Lower leg skin (tissue), 3 donors: ENCODE data around the gene NOD1.

ENCODE experiments used
- POLR2A ChIP-seq, 2 donors: fragments of 450-650 bp; IDR thresholded peaks; one replicate each; pipeline ENCODE4 v1.6.1; 2016 to 2017; ENCODE audit warnings: antibody characterized with exemption in 2 of 2, mild to moderate bottlenecking in 1 of 2, moderate library complexity in 1 of 2
- TF ChIP-seq, protein P1 (sequence below), 3 donors: fragments of 450-650 bp; IDR thresholded peaks; one replicate each; pipeline ENCODE4 v1.5.1; 2016; ENCODE audit warnings: antibody characterized with exemption in 3 of 3, mild to moderate bottlenecking in 3 of 3, moderate library complexity in 2 of 3

DNA sequence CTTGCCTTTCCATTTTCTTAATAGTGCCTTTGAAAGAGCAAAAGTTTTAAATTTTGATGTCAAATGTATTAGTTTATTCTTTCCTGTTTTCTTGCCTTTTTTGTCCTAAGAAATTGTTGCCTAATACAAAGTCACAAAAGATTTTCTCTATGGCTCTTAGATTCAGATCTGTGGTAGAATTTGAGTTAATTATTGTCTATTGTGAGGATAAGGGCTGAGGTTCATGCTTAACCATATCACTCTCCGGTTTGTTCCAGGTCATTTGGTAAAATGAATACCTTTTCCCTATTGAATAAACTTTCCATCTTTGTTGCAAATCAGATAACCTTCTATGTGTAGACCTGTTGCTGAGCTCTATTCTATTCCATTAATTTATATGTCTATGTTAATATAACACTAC, 96.0 kb downstream of the NOD1 start:
- TF ChIP-seq, protein P1, sequence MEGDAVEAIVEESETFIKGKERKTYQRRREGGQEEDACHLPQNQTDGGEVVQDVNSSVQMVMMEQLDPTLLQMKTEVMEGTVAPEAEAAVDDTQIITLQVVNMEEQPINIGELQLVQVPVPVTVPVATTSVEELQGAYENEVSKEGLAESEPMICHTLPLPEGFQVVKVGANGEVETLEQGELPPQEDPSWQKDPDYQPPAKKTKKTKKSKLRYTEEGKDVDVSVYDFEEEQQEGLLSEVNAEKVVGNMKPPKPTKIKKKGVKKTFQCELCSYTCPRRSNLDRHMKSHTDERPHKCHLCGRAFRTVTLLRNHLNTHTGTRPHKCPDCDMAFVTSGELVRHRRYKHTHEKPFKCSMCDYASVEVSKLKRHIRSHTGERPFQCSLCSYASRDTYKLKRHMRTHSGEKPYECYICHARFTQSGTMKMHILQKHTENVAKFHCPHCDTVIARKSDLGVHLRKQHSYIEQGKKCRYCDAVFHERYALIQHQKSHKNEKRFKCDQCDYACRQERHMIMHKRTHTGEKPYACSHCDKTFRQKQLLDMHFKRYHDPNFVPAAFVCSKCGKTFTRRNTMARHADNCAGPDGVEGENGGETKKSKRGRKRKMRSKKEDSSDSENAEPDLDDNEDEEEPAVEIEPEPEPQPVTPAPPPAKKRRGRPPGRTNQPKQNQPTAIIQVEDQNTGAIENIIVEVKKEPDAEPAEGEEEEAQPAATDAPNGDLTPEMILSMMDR (IDR thresholded peaks at IDR 0.05), result no peak
- no peak for TF ChIP-seq POLR2A (IDR thresholded peaks at IDR 0.05)
